ENCODE results near the gene PTRH2. TPM values are rescaled to one million over a fixed set of nuclear protein-coding genes. Genes with fewer than 3 reads are reported as not detected.

PTRH2 gene
- total RNA-seq, 1 experiment from 2014 or later: 40.8 TPM

DNA sequence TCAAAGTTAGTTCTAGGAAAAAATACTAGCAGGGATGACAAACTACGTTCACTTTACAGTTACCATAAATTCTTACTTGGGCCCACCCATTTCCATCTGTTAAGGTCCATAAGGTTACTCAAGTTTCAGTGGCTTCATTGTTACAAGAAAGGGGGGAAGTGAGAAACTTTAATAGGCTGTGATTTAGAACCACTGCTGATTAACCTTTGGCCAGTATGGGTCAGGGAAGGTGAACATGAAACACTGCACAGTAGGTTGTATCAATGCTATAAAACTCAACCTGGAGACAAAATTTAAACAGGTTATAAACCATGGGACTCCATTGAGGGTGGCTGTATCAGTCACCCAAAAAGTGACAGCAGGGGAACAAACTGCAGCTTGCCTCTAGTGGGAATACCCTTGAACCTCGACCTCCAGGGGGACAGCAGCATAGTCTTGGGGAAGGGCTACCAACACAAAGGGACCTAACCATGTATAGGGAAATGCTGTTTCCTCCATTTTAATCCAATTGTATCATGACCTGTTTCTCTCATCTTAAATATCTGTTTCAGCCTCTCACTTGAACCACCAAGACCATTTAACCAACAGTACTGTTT lies 10.4 kb downstream of the PTRH2 start:
- Histone ChIP-seq H3T11ph (ENCODE audit: low read length) (no peak overlapping the region), H3K79me1 (ENCODE audit: insufficient read depth, low read depth, low read length, poor library complexity, severe bottlenecking) (peaks cover 3% of the 10 kb centered on the region), H2AFZ (ENCODE audit: low read length) (no peak overlapping the region), H3K4ac (ENCODE audit: low read depth, low read length) (no peak overlapping the region), H3K4me1 (ENCODE audit: insufficient read depth, low read length) (no peaks in the 10 kb centered on the region), H2BK20ac (ENCODE audit: low read depth, low read length, poor library complexity, severe bottlenecking) (no peak overlapping the region), H4K20me1 (ENCODE audit: control insufficient read depth, insufficient read depth, insufficient read length) (no peaks in the 10 kb centered on the region), H3K18ac (ENCODE audit: insufficient read length, low read depth, low read length) (no peak overlapping the region), H2BK120ac (ENCODE audit: low read depth, low read length, poor library complexity, severe bottlenecking) (no peak overlapping the region), H3K4me2 (ENCODE audit: insufficient read depth, insufficient read length, low read length) (no peak overlapping the region), H4K5ac (ENCODE audit: insufficient read length, low read depth, low read length) (no peak overlapping the region), H2AK5ac (ENCODE audit: insufficient read length, low read length) (no peak overlapping the region), H3K79me2 (ENCODE audit: insufficient read depth, low read length) (peaks cover 12% of the 10 kb centered on the region; the same call in 1 of the 2 replicates), H3K23me2 (ENCODE audit: insufficient read length, low read depth, low read length, poor library complexity, severe bottlenecking) (no peaks in the 10 kb centered on the region), H2BK15ac (ENCODE audit: low read depth, low read length) (no peak overlapping the region), H3K23ac (ENCODE audit: insufficient read length, low read depth, low read length) (no peak overlapping the region), H2BK12ac (ENCODE audit: insufficient read length, low read depth, low read length) (no peak overlapping the region), H2BK5ac (ENCODE audit: insufficient read length, low read length) (no peak overlapping the region), H3K56ac (ENCODE audit: insufficient read length, low read depth, low read length) (no peak overlapping the region), H4K8ac (replicated peaks; ENCODE audit: insufficient read length, low read depth, low read length) (no peak overlapping the region), H3K27ac (ENCODE audit: insufficient read length, low read depth, low read length) (no peak overlapping the region), H4K91ac (ENCODE audit: insufficient read length, low read depth, low read length) (no peak overlapping the region), H3K27me3 (ENCODE audit: insufficient read depth, low read length) (no peaks in the 10 kb centered on the region), H3K9me3 (ENCODE audit: control insufficient read depth, low read depth, low read length) (no peaks in the 10 kb centered on the region), H3K9ac (ENCODE audit: extremely low read depth, insufficient read length, low read length) (no peak overlapping the region), H3K14ac (ENCODE audit: insufficient read depth, low read length) (no peak overlapping the region)
- no CpG with 5 or more reads among the region's 2 CpGs for WGBS (ENCODE audit: extremely low coverage, insufficient read length, low lambda C conversion rate)
- H3K4me1 Mint-ChIP-seq: peaks cover 10 to 15% of the 10 kb centered on the region in 2 experiments
- DNase-seq: no peak
- no peaks in the 10 kb centered on the region for H3K27me3 Mint-ChIP-seq (ENCODE audit: low read depth)
- H3K9me3 Mint-ChIP-seq: no peaks in the 10 kb centered on the region
- peak overlapping the region in 1 of 3 experiments; percentile 67; a peak in 1 of 7 replicates for H3K27ac Mint-ChIP-seq
- H3K36me3 Mint-ChIP-seq (ENCODE audit: insufficient read depth in 1 of 3, low read depth in 3 of 3): peaks cover 17 to 74% (median 61%) of the 10 kb centered on the region in 3 experiments; a peak in 6 of 7 replicates
- TF ChIP-seq, protein P1, sequence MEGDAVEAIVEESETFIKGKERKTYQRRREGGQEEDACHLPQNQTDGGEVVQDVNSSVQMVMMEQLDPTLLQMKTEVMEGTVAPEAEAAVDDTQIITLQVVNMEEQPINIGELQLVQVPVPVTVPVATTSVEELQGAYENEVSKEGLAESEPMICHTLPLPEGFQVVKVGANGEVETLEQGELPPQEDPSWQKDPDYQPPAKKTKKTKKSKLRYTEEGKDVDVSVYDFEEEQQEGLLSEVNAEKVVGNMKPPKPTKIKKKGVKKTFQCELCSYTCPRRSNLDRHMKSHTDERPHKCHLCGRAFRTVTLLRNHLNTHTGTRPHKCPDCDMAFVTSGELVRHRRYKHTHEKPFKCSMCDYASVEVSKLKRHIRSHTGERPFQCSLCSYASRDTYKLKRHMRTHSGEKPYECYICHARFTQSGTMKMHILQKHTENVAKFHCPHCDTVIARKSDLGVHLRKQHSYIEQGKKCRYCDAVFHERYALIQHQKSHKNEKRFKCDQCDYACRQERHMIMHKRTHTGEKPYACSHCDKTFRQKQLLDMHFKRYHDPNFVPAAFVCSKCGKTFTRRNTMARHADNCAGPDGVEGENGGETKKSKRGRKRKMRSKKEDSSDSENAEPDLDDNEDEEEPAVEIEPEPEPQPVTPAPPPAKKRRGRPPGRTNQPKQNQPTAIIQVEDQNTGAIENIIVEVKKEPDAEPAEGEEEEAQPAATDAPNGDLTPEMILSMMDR (conservative IDR thresholded peaks at IDR 0.05): no peak
- no peak overlapping the region for H3K4me3 Mint-ChIP-seq
